HepG2 (cell line): ENCODE results near the gene HS3ST2. TPM values are rescaled to one million over a fixed set of nuclear protein-coding genes. Genes with fewer than 3 reads are reported as not detected.
"Not testable (repeated sequence)": the region's sequence is repeated elsewhere in the genome, so short reads cannot be mapped to it uniquely, and the experiment has no call there.

Source experiments
- ATAC-seq: fragments of 200-7000 bp; cut with Tn5 transposase; 3 replicates; pipeline ENCODE4 v1.9.1; 2020; ENCODE audit warnings: mild to moderate bottlenecking, moderate library complexity
- BruUV-seq: library from RNA; stranded (reverse); fragments of 400-500 nt; replicated peaks from 2 replicates; lab custom pipeline; 2021; lab: Mats Ljungman, UMichigan
- CTCF ChIA-PET: fragments of 300-600 bp; formaldehyde crosslinking; extraction: SDS; loops from one replicate; lab custom pipeline; 2021; ENCODE audit warnings: low total read pairs, inconsistent platforms, low intra/inter-chr PET ratio; lab: Yijun Ruan, JAX
- POLR2A ChIA-PET: fragments of 350-600 bp; sonication (Branson Sonifier 250); formaldehyde crosslinking; loops from one replicate; lab custom pipeline; 2020; ENCODE audit warnings: antibody characterized with exemption, inconsistent platforms; lab: Yijun Ruan, JAX
- DNase-seq: peaks from one replicate; pipeline ENCODE4 v3.0.0-alpha.2; 2015; ENCODE audit warnings: low spot score
- FAIRE-seq: peaks from 3 replicates; lab custom pipeline; 2011; peaks lifted over from hg19 to GRCh38; lab: Jason Lieb, UNC
- H2AFZ ChIP-seq: one replicate; pipeline ENCODE4 v1.6.1; 2011; ENCODE audit warnings: low read length, inconsistent platforms
- H3K27ac ChIP-seq: fragments of 300-600 bp; 3 replicates; pipeline ENCODE4 v1.8.0; 2011; ENCODE audit warnings: mixed run types, mild to moderate bottlenecking, mixed read lengths, low read length, inconsistent platforms; ENCODE audit not compliant: insufficient read depth; ENCODE audit errors: extremely low read length
- H3K27me3 ChIP-seq, 2 experiments: fragments of 200-600 bp in 1 of 2; 2 replicates in 1 of 2; 3 replicates in 1 of 2; pipeline versions ENCODE4 v1.6.0 to v1.8.0; 2011; ENCODE audit warnings: low read length in 2 of 2, mild to moderate bottlenecking in 2 of 2, moderate library complexity in 2 of 2, inconsistent platforms in 1 of 2; ENCODE audit not compliant: insufficient read depth in 2 of 2, control insufficient read depth in 1 of 2
- H3K36me3 ChIP-seq, 2 experiments: fragments of 200-600 bp in 1 of 2; replicated peaks in 1 of 2; 2 replicates in 1 of 2; 3 replicates in 1 of 2; pipeline versions ENCODE4 v1.5.1 to v1.8.0; 2011; ENCODE audit warnings: low read length in 2 of 2, inconsistent platforms in 1 of 2; ENCODE audit not compliant: insufficient read depth in 2 of 2, control insufficient read depth in 1 of 2
- H3K4me1 ChIP-seq: 2 replicates; pipeline ENCODE4 v1.5.1; 2012; ENCODE audit warnings: low read length, inconsistent platforms; ENCODE audit not compliant: insufficient read depth
- H3K4me2 ChIP-seq: 2 replicates; pipeline ENCODE4 v1.6.0; 2011; ENCODE audit warnings: low read depth, low read length, inconsistent platforms
- H3K4me3 ChIP-seq, 3 experiments: fragments of 200-600 bp in 1 of 3; sonication (generic), shearing (Covaris generic) in 1 of 3; replicated peaks in 1 of 3; 2 replicates each; pipeline ENCODE4 v1.5.1; 2011 to 2016; ENCODE audit warnings: low read length in 3 of 3, inconsistent platforms in 2 of 3, low read depth in 2 of 3, mild to moderate bottlenecking in 2 of 3, control low read depth in 1 of 3, mixed read lengths in 1 of 3; ENCODE audit not compliant: insufficient read depth in 1 of 3
- H3K79me2 ChIP-seq: one replicate; pipeline ENCODE4 v1.6.1; 2011; ENCODE audit warnings: low read length, inconsistent platforms; ENCODE audit not compliant: insufficient read depth
- H3K9ac ChIP-seq: 2 replicates; pipeline ENCODE4 v1.6.0; 2011; ENCODE audit warnings: mild to moderate bottlenecking, low read depth, low read length, inconsistent platforms; ENCODE audit not compliant: insufficient read depth
- H3K9me3 ChIP-seq: 2 replicates; pipeline ENCODE4 v1.5.1; 2012; ENCODE audit warnings: mild to moderate bottlenecking, low read length
- H4K20me1 ChIP-seq: 2 replicates; pipeline ENCODE4 v1.6.0; 2011; ENCODE audit warnings: inconsistent platforms, mild to moderate bottlenecking, low read length, moderate library complexity; ENCODE audit not compliant: insufficient read depth
- CENPX ChIP-seq: sonication (generic); formaldehyde crosslinking; IDR thresholded peaks from 2 replicates; pipeline ENCODE4 v1.9.0; 2021; ENCODE audit warnings: mild to moderate bottlenecking, missing genetic modification reagents, moderate library complexity
- HNRNPK ChIP-seq: fragments of 200-400 bp; formaldehyde crosslinking; IDR thresholded peaks from 2 replicates; pipeline ENCODE4 v1.6.1; 2018; ENCODE audit warnings: low read length, low read depth, moderate library complexity, mild to moderate bottlenecking; ENCODE audit not compliant: poor library complexity, severe bottlenecking
- MIXL1 ChIP-seq: IDR thresholded peaks from 2 replicates; pipeline ENCODE4 v1.6.1; 2016
- PCBP2 ChIP-seq: fragments of 200-400 bp; formaldehyde crosslinking; optimal IDR thresholded peaks from 2 replicates; pipeline ENCODE3; 2018; ENCODE audit warnings: low read length, low read depth; ENCODE audit not compliant: poor library complexity, severe bottlenecking
- RBM39 ChIP-seq: fragments of 200-400 bp; formaldehyde crosslinking; IDR thresholded peaks from one replicate; pipeline ENCODE4 v1.6.1; 2018; ENCODE audit warnings: antibody characterized with exemption, mild to moderate bottlenecking, low read depth, low read length; ENCODE audit not compliant: poor library complexity, severe bottlenecking
- REL ChIP-seq: sonication (generic); formaldehyde crosslinking; conservative IDR thresholded peaks from 2 replicates; pipeline ENCODE4 v1.8.0; 2022; ENCODE audit warnings: mild to moderate bottlenecking, missing genetic modification reagents, moderate library complexity
- SRSF9 ChIP-seq: fragments of 200-400 bp; formaldehyde crosslinking; IDR thresholded peaks from 2 replicates; pipeline ENCODE4 v1.6.1; 2018; ENCODE audit warnings: borderline replicate concordance, mild to moderate bottlenecking, low read depth, low read length; ENCODE audit not compliant: insufficient read depth, poor library complexity, severe bottlenecking
- SYNCRIP ChIP-seq: fragments of 200-400 bp; formaldehyde crosslinking; IDR thresholded peaks from 2 replicates; pipeline ENCODE4 v1.6.1; 2018; ENCODE audit warnings: mild to moderate bottlenecking, low read depth, low read length; ENCODE audit not compliant: insufficient read depth
- TAF15 ChIP-seq: fragments of 200-400 bp; formaldehyde crosslinking; IDR thresholded peaks from one replicate; pipeline ENCODE4 v1.6.1; 2018; ENCODE audit warnings: mild to moderate bottlenecking, low read depth, low read length; ENCODE audit not compliant: poor library complexity, severe bottlenecking
- THYN1 ChIP-seq: sonication (generic); formaldehyde crosslinking; IDR thresholded peaks from 2 replicates; pipeline ENCODE4 v1.8.1; 2023; ENCODE audit warnings: low read depth, mild to moderate bottlenecking, moderate library complexity, missing genetic modification reagents, borderline replicate concordance
- ZNF543 ChIP-seq: sonication (generic); formaldehyde crosslinking; IDR thresholded peaks from 2 replicates; pipeline ENCODE4 v1.4.0; 2020; ENCODE audit warnings: mild to moderate bottlenecking, missing genetic modification reagents
- ZNF564 ChIP-seq: sonication (generic); formaldehyde crosslinking; IDR thresholded peaks from 2 replicates; pipeline ENCODE4 v1.8.1; 2023; ENCODE audit warnings: mild to moderate bottlenecking, missing genetic modification reagents
- ZNF605 ChIP-seq: sonication (generic); formaldehyde crosslinking; IDR thresholded peaks from 2 replicates; pipeline ENCODE4 v1.8.0; 2022; ENCODE audit warnings: mild to moderate bottlenecking, missing genetic modification reagents
- WGBS: methylation state at CpG from one replicate; pipeline ENCODE4 v1.1.6; 2017; ENCODE audit warnings: low lambda C conversion rate; 5-methylcytosine and 5-hydroxymethylcytosine counted together
- in situ Hi-C: cut with HindIII; loops from 2 replicates; pipeline ENCODE4 v1.10.0; 2017; ENCODE audit warnings: low pct_unique_long_range_greater_than_20kb; ENCODE audit not compliant: extremely low pct_ligation_motif_present
- intact Hi-C: fragments of 100-400 bp; cut with micrococcal nuclease; formaldehyde crosslinking; loops from one replicate; pipeline ENCODE4 v1.10.0; 2022; ENCODE audit not compliant: unreplicated experiment
- polyA plus RNA-seq, 8 experiments: library from polyadenylated mRNA; depleted of rRNA in 3 of 8; stranded (reverse) in 7 of 8; unstranded in 1 of 8; fragments of >200 nt; fragmentation: Illumina TruSeq in 4 of 8; extraction: Trizol in 4 of 8; gene quantifications; 2 replicates each; pipeline versions ENCODE4 v1.2.1 to v1.2.3, GENCODE V29; 2011 to 2016; ENCODE audit warnings: low read depth in 4 of 8, missing spikeins in 1 of 8, mixed read lengths in 1 of 8; ENCODE audit not compliant: insufficient read depth in 1 of 8
- total RNA-seq, 5 experiments: library from RNA; depleted of rRNA; stranded (reverse); fragments of >200 nt; fragmentation: Illumina TruSeq; extraction: Trizol; gene quantifications; 2 replicates each; pipeline ENCODE4 v1.2.3, GENCODE V29; 2016; ENCODE audit warnings: low read depth in 1 of 5
- TF ChIP-seq, protein P1 (sequence below): sonication (generic); formaldehyde crosslinking; IDR thresholded peaks from 2 replicates; pipeline ENCODE4 v1.4.0; 2020; ENCODE audit warnings: missing genetic modification reagents; ENCODE audit errors: not compliant biosample characterization
- TF ChIP-seq, protein P2 (sequence below): sonication (generic); formaldehyde crosslinking; IDR thresholded peaks from 2 replicates; pipeline ENCODE4 v1.5.0; 2020; ENCODE audit warnings: missing genetic modification reagents

The HS3ST2 gene
- total and polyA plus RNA-seq, 2 of the 13 experiments (the other 11 are each of a cell fraction or from before 2014, with no cell fraction given) = not detected

DNA sequence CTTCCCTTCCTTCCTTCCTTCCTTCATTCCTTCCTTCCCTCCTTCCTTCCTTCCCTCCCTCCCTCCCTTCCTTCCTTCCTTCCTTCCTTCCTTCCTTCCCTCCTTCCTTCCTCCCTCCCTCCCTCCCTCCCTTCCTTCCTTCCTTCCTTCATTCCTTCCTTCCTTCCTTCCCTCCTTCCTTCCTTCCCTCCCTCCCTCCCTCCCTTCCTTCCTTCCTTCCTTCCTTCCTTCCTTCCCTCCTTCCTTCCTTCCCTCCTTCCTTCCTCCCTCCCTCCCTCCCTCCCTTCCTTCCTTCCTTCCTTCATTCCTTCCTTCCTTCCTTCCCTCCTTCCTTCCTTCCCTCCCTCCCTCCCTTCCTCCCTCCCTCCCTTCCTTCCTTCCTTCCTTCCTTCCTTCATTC is 4.8 kb downstream of the HS3ST2 start:
- BruUV-seq, H3K4me1 ChIP-seq, H3K27me3 ChIP-seq, DNase-seq, H3K27ac ChIP-seq, H2AFZ ChIP-seq, CTCF ChIA-PET, H3K79me2 ChIP-seq, ATAC-seq, H4K20me1 ChIP-seq, H3K9ac ChIP-seq: not testable (repeated sequence)
- intact Hi-C loops = loop anchor here (5.0 kb wide), 1 partner anchor 1309 kb away; no protein-coding TSS in a partner anchor
- TF ChIP-seq HNRNPK (peak; percentile 73), PCBP2 (peak; percentile 64)
- TF ChIP-seq, all 625 proteins: peak for 2; not testable (repeated sequence) for 623
- POLR2A ChIA-PET, H3K4me3 ChIP-seq, in situ Hi-C loops, FAIRE-seq, H3K9me3 ChIP-seq, H3K4me2 ChIP-seq, H3K36me3 ChIP-seq: not testable (repeated sequence)

DNA sequence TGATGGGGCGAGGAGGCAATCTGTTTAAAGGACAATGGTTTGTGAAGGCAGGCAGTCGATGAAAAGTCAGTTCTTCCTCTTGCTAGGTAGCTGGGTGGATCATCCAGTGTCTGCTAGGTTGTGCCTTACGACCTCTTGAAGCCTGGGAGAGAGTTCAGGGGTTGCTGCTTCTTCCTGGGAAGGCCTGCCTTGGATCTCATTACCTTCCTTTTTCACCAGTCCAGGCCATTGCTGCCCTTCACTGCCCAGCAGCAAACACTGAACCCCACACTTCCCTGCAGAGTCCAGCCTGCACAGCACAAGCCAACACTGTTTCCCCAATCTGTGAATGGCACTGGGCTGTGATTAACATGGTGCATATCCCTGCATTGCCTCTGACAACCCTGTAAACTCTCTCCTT is 24.7 kb downstream of the HS3ST2 start:
- Histone ChIP-seq H3K9ac (no peak overlapping the region), H2AFZ (no peak overlapping the region), H3K9me3 (no peaks in the 10 kb centered on the region), H3K79me2 (no peaks in the 10 kb centered on the region), H4K20me1 (no peaks in the 10 kb centered on the region), H3K27ac (no peak overlapping the region), H3K4me1 (no peaks in the 10 kb centered on the region), H3K27me3 (peaks cover 2 to 6% of the 10 kb centered on the region in 2 experiments; a peak in 1 of 5 replicates), H3K4me3 (no peak overlapping the region), H3K4me2 (no peak overlapping the region), H3K36me3 (no peaks in the 10 kb centered on the region)
- 2% methylated on average over 3 of the region's 3 CpGs for WGBS
- FAIRE-seq (no peak), ATAC-seq (no peak), DNase-seq (no peak)
- ChIA-PET CTCF (no interaction called here), POLR2A (no interaction called here)
- intact Hi-C loops (no loop called here), in situ Hi-C loops (no loop called here)
- no TSS peak for BruUV-seq
- TF ChIP-seq, protein P1, sequence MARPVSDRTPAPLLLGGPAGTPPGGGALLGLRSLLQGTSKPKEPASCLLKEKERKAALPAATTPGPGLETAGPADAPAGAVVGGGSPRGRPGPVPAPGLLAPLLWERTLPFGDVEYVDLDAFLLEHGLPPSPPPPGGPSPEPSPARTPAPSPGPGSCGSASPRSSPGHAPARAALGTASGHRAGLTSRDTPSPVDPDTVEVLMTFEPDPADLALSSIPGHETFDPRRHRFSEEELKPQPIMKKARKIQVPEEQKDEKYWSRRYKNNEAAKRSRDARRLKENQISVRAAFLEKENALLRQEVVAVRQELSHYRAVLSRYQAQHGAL = no peak
- TF ChIP-seq REL (CRISPR knock-in tag) (no peak), SYNCRIP (no peak), THYN1 (no peak), ZNF564 (CRISPR knock-in tag) (no peak), ZNF605 (CRISPR knock-in tag) (no peak), MIXL1 (CRISPR knock-in tag) (no peak), ZNF543 (CRISPR knock-in tag) (no peak), CENPX (no peak), RBM39 (no peak), SRSF9 (no peak), TAF15 (no peak)
- TF ChIP-seq, protein P2, sequence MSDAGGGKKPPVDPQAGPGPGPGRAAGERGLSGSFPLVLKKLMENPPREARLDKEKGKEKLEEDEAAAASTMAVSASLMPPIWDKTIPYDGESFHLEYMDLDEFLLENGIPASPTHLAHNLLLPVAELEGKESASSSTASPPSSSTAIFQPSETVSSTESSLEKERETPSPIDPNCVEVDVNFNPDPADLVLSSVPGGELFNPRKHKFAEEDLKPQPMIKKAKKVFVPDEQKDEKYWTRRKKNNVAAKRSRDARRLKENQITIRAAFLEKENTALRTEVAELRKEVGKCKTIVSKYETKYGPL (CRISPR knock-in tag) = no peak
